ENCODE results near the gene BEND6. TPM values are rescaled to one million over a fixed set of nuclear protein-coding genes. Genes with fewer than 3 reads are reported as not detected.

The BEND6 gene
- total and polyA plus RNA-seq, 2 donors (not counting 3 experiments of a cell fraction or from before 2014, with no cell fraction given) = 0.15 to 0.66 TPM

GRCh38 chr6:56992036-56992435 lies 37.1 kb downstream of the BEND6 start:
- H3K4me3 ChIP-seq (replicated peaks in 1 of 3; ENCODE audit: insufficient read depth in 1 of 3, low read depth in 1 of 3, low read length in 3 of 3) = no peak overlapping the region
- intact Hi-C loops (cut with micrococcal nuclease) (no loop called here), dilution Hi-C loops (cut with MboI; ENCODE audit: extremely low pct_ligation_motif_present, low sequenced_read_pairs) (no loop called here)
- ChIA-PET CTCF (interaction anchor here (1.1 to 2.0 kb wide), 3 partner anchors 22 to 88 kb away, joined by 3 to 6 read pairs (median 5); no protein-coding TSS in a partner anchor), POLR2A (no interaction called here)
- H3K79me2 ChIP-seq (ENCODE audit: control insufficient read depth, insufficient read depth, low read length) = no peaks in the 10 kb centered on the region
- no peak overlapping the region for H2AFZ ChIP-seq (ENCODE audit: low read depth, low read length)
- BruUV-seq (replicated peaks) = no TSS peak
- DNase-seq (ENCODE audit: low read depth, low spot score) (no peak), FAIRE-seq (peak; percentile 12)
- no peaks in the 10 kb centered on the region for H3K4me1 ChIP-seq (ENCODE audit: control insufficient read depth, extremely low read depth, insufficient read depth, low read length)
- no peaks in the 10 kb centered on the region for H3K36me3 ChIP-seq (ENCODE audit: control insufficient read depth in 2 of 2, extremely low read depth in 1 of 2, insufficient read depth in 2 of 2, low read length in 2 of 2)
- TF ChIP-seq GATA2 (IDR thresholded peaks at IDR 0.05; ENCODE audit: insufficient read depth, insufficient read length, low read depth, low read length) (no peak), JUN (IDR thresholded peaks at IDR 0.05; ENCODE audit: borderline replicate concordance, insufficient read depth, insufficient read length, low read depth) (no peak), MAX (IDR thresholded peaks at IDR 0.05; ENCODE audit: insufficient read depth, insufficient read length) (no peak), FOS (IDR thresholded peaks at IDR 0.05; ENCODE audit: borderline replicate concordance, insufficient read depth, low read length) (no peak), EZH2 (IDR thresholded peaks at IDR 0.05; ENCODE audit: borderline replicate concordance, low read depth, low read length, severe bottlenecking) (no peak)
- H3K4me2 ChIP-seq (ENCODE audit: insufficient read depth, low read length) = no peak overlapping the region
- H3K9me1 ChIP-seq (replicated peaks; ENCODE audit: control insufficient read depth, extremely low read depth, insufficient read depth, low read length) = no peaks in the 10 kb centered on the region
- H4K20me1 ChIP-seq (replicated peaks; ENCODE audit: control insufficient read depth, extremely low read depth, insufficient read depth, low read length) = no peaks in the 10 kb centered on the region
- no peaks in the 10 kb centered on the region for H3K9me3 ChIP-seq (replicated peaks; ENCODE audit: control insufficient read depth, insufficient read depth, low read length)
- H3K9ac ChIP-seq (replicated peaks; ENCODE audit: extremely low read depth, insufficient read depth, low read length) = no peak overlapping the region
- H3K27me3 ChIP-seq (ENCODE audit: control insufficient read depth in 2 of 2, insufficient read depth in 2 of 2, low read length in 2 of 2) = peaks cover 0 to 5% of the 10 kb centered on the region in 2 experiments
- H3K27ac ChIP-seq (ENCODE audit: insufficient read depth, low read depth, low read length) = no peak overlapping the region

GRCh38 chr6:56992703-56993102 lies 37.8 kb downstream of the BEND6 start:
- TF ChIP-seq GATA2 (IDR thresholded peaks at IDR 0.05; ENCODE audit: insufficient read depth, insufficient read length, low read depth, low read length) (no peak), MAX (IDR thresholded peaks at IDR 0.05; ENCODE audit: insufficient read depth, insufficient read length) (no peak), POLR2AphosphoS5 (IDR thresholded peaks at IDR 0.05; ENCODE audit: insufficient read depth, low read depth, low read length) (no peak), CTCF (IDR thresholded peaks at IDR 0.05; ENCODE audit: extremely low read depth in 1 of 2, insufficient read depth in 1 of 2, low read depth in 1 of 2, low read length in 2 of 2) (no peak), POLR2A (IDR thresholded peaks at IDR 0.05; ENCODE audit: low read depth, low read length) (no peak), MYC (IDR thresholded peaks at IDR 0.05; ENCODE audit: low read depth, low read length) (no peak), JUN (IDR thresholded peaks at IDR 0.05; ENCODE audit: borderline replicate concordance, insufficient read depth, insufficient read length, low read depth) (no peak), FOS (IDR thresholded peaks at IDR 0.05; ENCODE audit: borderline replicate concordance, insufficient read depth, low read length) (no peak), EZH2 (IDR thresholded peaks at IDR 0.05; ENCODE audit: borderline replicate concordance, low read depth, low read length, severe bottlenecking) (no peak)
- Histone ChIP-seq H3K79me2 (ENCODE audit: control insufficient read depth, insufficient read depth, low read length) (no peaks in the 10 kb centered on the region), H3K4me1 (ENCODE audit: control insufficient read depth, extremely low read depth, insufficient read depth, low read length) (no peaks in the 10 kb centered on the region), H3K9me1 (replicated peaks; ENCODE audit: control insufficient read depth, extremely low read depth, insufficient read depth, low read length) (no peaks in the 10 kb centered on the region), H3K4me3 (replicated peaks in 1 of 3; ENCODE audit: insufficient read depth in 1 of 3, low read depth in 1 of 3, low read length in 3 of 3) (no peak overlapping the region), H4K20me1 (replicated peaks; ENCODE audit: control insufficient read depth, extremely low read depth, insufficient read depth, low read length) (no peaks in the 10 kb centered on the region), H3K27ac (ENCODE audit: insufficient read depth, low read depth, low read length) (no peak overlapping the region), H3K36me3 (ENCODE audit: control insufficient read depth in 2 of 2, extremely low read depth in 1 of 2, insufficient read depth in 2 of 2, low read length in 2 of 2) (no peaks in the 10 kb centered on the region), H3K9me3 (replicated peaks; ENCODE audit: control insufficient read depth, insufficient read depth, low read length) (no peaks in the 10 kb centered on the region), H3K4me2 (ENCODE audit: insufficient read depth, low read length) (no peak overlapping the region), H3K27me3 (ENCODE audit: control insufficient read depth in 2 of 2, insufficient read depth in 2 of 2, low read length in 2 of 2) (peaks cover 0 to 5% of the 10 kb centered on the region in 2 experiments), H2AFZ (ENCODE audit: low read depth, low read length) (no peak overlapping the region), H3K9ac (replicated peaks; ENCODE audit: extremely low read depth, insufficient read depth, low read length) (no peak overlapping the region)
- no TSS peak for BruUV-seq (replicated peaks)
- CTCF ChIA-PET = interaction anchor here (1.5 to 2.0 kb wide), 2 partner anchors 21 to 88 kb away, joined by 5 to 6 read pairs; no protein-coding TSS in a partner anchor
- POLR2A ChIA-PET = no interaction called here
- FAIRE-seq = no peak
- intact Hi-C loops (cut with micrococcal nuclease) = no loop called here
- DNase-seq (ENCODE audit: low read depth, low spot score) = no peak
- dilution Hi-C loops (cut with MboI; ENCODE audit: extremely low pct_ligation_motif_present, low sequenced_read_pairs) = no loop called here

Data from endothelial cell of umbilical vein (primary cell).